ENCODE data around the gene KRT84.

KRT84 gene

DNA sequence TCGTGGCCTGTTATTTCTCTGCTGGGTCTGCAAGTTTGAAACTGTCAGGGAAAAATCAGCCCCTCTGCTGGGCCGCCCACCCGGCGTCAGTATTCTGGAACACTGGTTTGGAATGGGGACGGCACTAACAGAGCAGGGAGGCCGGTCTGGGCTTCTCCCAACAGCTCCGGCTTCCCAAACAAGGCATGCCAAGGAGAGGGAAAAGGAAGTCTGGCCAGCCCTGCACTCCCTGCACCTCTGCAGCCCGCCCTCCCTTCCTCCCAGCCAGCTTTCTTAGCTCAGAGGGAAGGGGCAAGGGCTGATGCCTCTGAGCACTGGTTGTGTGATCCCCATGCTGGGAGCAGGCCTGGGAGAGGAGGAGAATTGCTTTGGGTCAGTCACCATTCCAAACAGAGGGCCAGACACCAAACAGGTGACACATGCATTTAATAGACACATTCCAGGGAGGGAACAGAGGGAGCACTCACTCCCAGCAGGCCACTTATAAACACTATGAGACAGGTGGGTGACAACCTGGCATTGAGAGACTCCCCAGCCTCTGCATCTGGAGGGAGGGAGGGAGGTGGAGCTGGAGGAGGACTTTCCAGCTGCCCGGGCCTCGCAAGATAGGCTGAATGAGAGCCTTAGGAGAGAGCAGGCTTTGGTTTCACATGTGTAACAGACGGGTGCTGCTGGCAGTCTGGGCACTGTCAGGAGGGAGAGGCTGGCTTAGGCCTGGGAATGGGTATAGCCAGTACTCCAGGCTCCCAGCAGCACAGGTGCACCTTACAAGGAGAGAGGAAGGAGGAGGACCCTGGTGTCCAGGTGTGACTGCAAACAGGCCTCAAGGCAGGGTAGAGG is 38.4 kb upstream of the KRT84 start:
- H3K79me2 ChIP-seq, result no peaks in the 10 kb centered on the region
- no peak for TF ChIP-seq CTCF (IDR thresholded peaks at IDR 0.05)
- no peak overlapping the region for H3K9ac ChIP-seq
- H3K27ac ChIP-seq, result no peak overlapping the region
- no peak overlapping the region for H2AFZ ChIP-seq
- no peaks in the 10 kb centered on the region for H3K9me3 ChIP-seq (ENCODE audit: control insufficient read depth, low read length)
- no peaks in the 10 kb centered on the region for H3K4me1 ChIP-seq
- H3K4me2 ChIP-seq (ENCODE audit: low read length), result no peak overlapping the region
- no peaks in the 10 kb centered on the region for H3K36me3 ChIP-seq (ENCODE audit: control insufficient read depth, insufficient read depth, low read length)
- no peaks in the 10 kb centered on the region for H3K27me3 ChIP-seq (ENCODE audit: control insufficient read depth, insufficient read depth, low read length)
- H3K4me3 ChIP-seq (ENCODE audit: low read depth, low read length), result no peak overlapping the region

GRCh38 chr12:52423035-52423434 is 37.6 kb upstream of the KRT84 start:
- H3K4me3 ChIP-seq (ENCODE audit: low read depth, low read length), result no peak overlapping the region
- H3K36me3 ChIP-seq (ENCODE audit: control insufficient read depth, insufficient read depth, low read length), result no peaks in the 10 kb centered on the region
- H3K9ac ChIP-seq, result no peak overlapping the region
- H3K4me2 ChIP-seq (ENCODE audit: low read length), result no peak overlapping the region
- no peaks in the 10 kb centered on the region for H3K79me2 ChIP-seq
- H3K27ac ChIP-seq, result no peak overlapping the region
- H3K9me3 ChIP-seq (ENCODE audit: control insufficient read depth, low read length), result no peaks in the 10 kb centered on the region
- no peak for TF ChIP-seq CTCF (IDR thresholded peaks at IDR 0.05)
- H3K4me1 ChIP-seq, result no peaks in the 10 kb centered on the region
- H2AFZ ChIP-seq, result no peak overlapping the region
- H3K27me3 ChIP-seq (ENCODE audit: control insufficient read depth, insufficient read depth, low read length), result no peaks in the 10 kb centered on the region

DNA sequence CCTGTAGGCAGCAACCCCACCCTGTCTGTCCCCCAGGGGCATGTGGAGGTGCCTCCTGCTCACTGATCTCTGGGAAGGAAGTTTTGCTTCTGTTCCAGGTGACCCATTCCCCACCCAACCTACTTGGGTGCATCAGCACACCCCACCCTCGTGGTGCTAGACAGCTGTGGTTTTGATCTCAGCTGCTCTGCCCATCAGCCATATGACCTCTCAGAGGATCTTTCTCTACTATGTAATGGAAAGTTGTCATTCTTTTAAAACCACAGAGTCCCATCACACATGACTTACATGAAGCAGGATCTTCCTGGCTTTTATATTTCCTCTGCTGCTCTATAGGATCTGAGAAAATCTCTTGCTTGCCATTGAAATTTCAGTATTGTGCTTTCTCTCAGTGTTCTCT is 34.2 kb upstream of the KRT84 start:
- no peak overlapping the region for H3K4me3 ChIP-seq (ENCODE audit: low read depth, low read length)
- H3K9me3 ChIP-seq (ENCODE audit: control insufficient read depth, low read length), result no peaks in the 10 kb centered on the region
- H3K36me3 ChIP-seq (ENCODE audit: control insufficient read depth, insufficient read depth, low read length), result no peaks in the 10 kb centered on the region
- H3K27ac ChIP-seq, result no peak overlapping the region
- TF ChIP-seq CTCF (IDR thresholded peaks at IDR 0.05), result no peak
- H2AFZ ChIP-seq, result no peak overlapping the region
- H3K4me1 ChIP-seq, result no peaks in the 10 kb centered on the region
- no peaks in the 10 kb centered on the region for H3K79me2 ChIP-seq
- no peak overlapping the region for H3K9ac ChIP-seq
- no peaks in the 10 kb centered on the region for H3K27me3 ChIP-seq (ENCODE audit: control insufficient read depth, insufficient read depth, low read length)
- H3K4me2 ChIP-seq (ENCODE audit: low read length), result no peak overlapping the region

GRCh38 chr12:52418576-52419110 is 33.2 kb upstream of the KRT84 start:
- H3K4me3 ChIP-seq (ENCODE audit: low read depth, low read length), result no peak overlapping the region
- H3K9ac ChIP-seq, result no peak overlapping the region
- no peaks in the 10 kb centered on the region for H3K27me3 ChIP-seq (ENCODE audit: control insufficient read depth, insufficient read depth, low read length)
- no peak overlapping the region for H2AFZ ChIP-seq
- H3K79me2 ChIP-seq, result no peaks in the 10 kb centered on the region
- H3K4me2 ChIP-seq (ENCODE audit: low read length), result no peak overlapping the region
- no peaks in the 10 kb centered on the region for H3K36me3 ChIP-seq (ENCODE audit: control insufficient read depth, insufficient read depth, low read length)
- no peak for TF ChIP-seq CTCF (IDR thresholded peaks at IDR 0.05)
- no peak overlapping the region for H3K27ac ChIP-seq
- no peaks in the 10 kb centered on the region for H3K4me1 ChIP-seq
- H3K9me3 ChIP-seq (ENCODE audit: control insufficient read depth, low read length), result no peaks in the 10 kb centered on the region

DNA sequence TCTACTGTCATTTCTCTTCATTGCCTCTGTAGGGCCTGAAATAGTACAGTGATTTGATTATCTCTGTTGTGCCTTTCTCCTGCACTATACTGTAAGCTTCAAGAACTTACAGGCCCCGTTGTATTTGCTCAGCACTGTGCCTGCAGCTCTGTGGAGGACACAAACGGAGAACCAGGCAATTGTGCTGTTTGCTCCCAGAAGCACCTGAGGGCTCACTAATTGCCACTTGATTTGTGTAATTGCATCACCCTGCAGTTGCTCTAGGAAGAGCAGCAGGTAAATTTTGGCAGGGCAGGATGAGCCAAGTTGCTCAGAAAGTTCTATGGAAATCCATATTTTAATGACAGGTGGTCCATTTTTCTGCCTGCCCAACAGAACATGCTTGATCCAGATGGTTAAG is 32.3 kb upstream of the KRT84 start:
- no peak for TF ChIP-seq CTCF (IDR thresholded peaks at IDR 0.05)
- Histone ChIP-seq H3K79me2 (no peaks in the 10 kb centered on the region), H3K27ac (no peak overlapping the region), H3K27me3 (ENCODE audit: control insufficient read depth, insufficient read depth, low read length) (no peaks in the 10 kb centered on the region), H2AFZ (no peak overlapping the region), H3K4me2 (ENCODE audit: low read length) (no peak overlapping the region), H3K4me3 (ENCODE audit: low read depth, low read length) (no peak overlapping the region), H3K9ac (no peak overlapping the region), H3K4me1 (no peaks in the 10 kb centered on the region), H3K36me3 (ENCODE audit: control insufficient read depth, insufficient read depth, low read length) (no peaks in the 10 kb centered on the region), H3K9me3 (ENCODE audit: control insufficient read depth, low read length) (no peaks in the 10 kb centered on the region)
